Measurements from ENCODE around the gene CMIP.

The CMIP gene

DNA sequence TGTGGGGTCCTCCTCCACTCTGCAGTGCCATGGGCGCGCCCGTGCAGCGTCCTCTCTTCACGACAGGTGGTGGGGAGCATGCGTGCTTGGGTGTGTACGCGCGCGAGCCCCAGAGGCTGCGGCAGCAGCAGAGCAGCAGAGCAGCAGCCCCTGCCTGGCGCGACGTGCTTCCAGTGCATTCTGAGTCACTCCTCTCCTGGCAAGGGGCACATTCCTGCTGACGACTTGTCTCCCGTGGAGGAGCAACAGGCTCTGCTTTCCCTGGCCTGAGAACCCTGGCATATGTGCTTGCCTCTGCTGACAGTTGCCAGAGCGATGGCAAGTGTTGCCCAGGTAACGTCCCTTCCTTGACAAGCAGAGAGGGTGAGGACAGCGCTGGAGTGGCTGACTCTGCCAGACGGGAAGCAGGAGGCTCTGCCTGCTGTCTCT, 200.7 kb downstream of the CMIP start:
- H3F3A ChIP-seq (ENCODE audit: low read depth), result no peaks in the 10 kb centered on the region
- no peak overlapping the region for H3K9ac ChIP-seq (ENCODE audit: low read depth, low read length, poor library complexity, severe bottlenecking)
- no peaks in the 10 kb centered on the region for H3K9me3 ChIP-seq (ENCODE audit: insufficient read depth, low read depth, low read length)
- no peak for TF ChIP-seq EZH2phosphoT487 (IDR thresholded peaks at IDR 0.05; ENCODE audit: borderline replicate concordance)
- TF ChIP-seq, protein P1, sequence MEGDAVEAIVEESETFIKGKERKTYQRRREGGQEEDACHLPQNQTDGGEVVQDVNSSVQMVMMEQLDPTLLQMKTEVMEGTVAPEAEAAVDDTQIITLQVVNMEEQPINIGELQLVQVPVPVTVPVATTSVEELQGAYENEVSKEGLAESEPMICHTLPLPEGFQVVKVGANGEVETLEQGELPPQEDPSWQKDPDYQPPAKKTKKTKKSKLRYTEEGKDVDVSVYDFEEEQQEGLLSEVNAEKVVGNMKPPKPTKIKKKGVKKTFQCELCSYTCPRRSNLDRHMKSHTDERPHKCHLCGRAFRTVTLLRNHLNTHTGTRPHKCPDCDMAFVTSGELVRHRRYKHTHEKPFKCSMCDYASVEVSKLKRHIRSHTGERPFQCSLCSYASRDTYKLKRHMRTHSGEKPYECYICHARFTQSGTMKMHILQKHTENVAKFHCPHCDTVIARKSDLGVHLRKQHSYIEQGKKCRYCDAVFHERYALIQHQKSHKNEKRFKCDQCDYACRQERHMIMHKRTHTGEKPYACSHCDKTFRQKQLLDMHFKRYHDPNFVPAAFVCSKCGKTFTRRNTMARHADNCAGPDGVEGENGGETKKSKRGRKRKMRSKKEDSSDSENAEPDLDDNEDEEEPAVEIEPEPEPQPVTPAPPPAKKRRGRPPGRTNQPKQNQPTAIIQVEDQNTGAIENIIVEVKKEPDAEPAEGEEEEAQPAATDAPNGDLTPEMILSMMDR (conservative IDR thresholded peaks at IDR 0.05; ENCODE audit: low read length), result no peak
- no peak overlapping the region for H3K4me3 ChIP-seq (ENCODE audit: low read length, poor library complexity, severe bottlenecking)
- H3K36me3 ChIP-seq (ENCODE audit: insufficient read depth, low read length), result no peaks in the 10 kb centered on the region
- no peaks in the 10 kb centered on the region for H4K20me1 ChIP-seq (ENCODE audit: insufficient read depth, low read length, poor library complexity, severe bottlenecking)
- no peak overlapping the region for H3K4me2 ChIP-seq (ENCODE audit: low read depth, low read length, poor library complexity, severe bottlenecking)
- H3K4me1 ChIP-seq (ENCODE audit: insufficient read depth, low read length, poor library complexity, severe bottlenecking), result no peaks in the 10 kb centered on the region
- H3K9me2 ChIP-seq (replicated peaks; ENCODE audit: low read depth, low read length), result no peaks in the 10 kb centered on the region
- H3K27me3 ChIP-seq (ENCODE audit: insufficient read depth, low read length, poor library complexity, severe bottlenecking), result no peaks in the 10 kb centered on the region
- no peak overlapping the region for H2AFZ ChIP-seq (ENCODE audit: low read length)
- no peaks in the 10 kb centered on the region for H3K79me2 ChIP-seq (ENCODE audit: insufficient read depth, low read length)

DNA sequence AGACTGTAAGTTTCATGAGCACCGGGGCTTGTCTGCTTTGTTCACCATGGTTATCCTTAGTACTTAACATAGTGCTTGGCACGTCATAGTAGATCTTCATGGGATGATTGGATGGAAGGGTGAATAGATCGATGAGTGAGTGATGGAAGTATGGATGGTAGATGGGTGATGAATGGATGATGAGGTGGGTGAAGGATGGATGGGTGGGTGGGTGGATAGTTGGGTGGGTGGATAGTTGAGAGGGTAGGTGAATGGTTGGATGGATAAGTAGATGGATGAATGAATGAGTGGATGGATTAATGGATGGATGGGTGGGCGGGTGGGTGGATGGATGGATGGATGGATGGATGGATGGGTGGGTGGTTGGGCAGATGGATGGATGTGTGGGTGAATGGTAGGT, 201.3 kb downstream of the CMIP start:
- Histone ChIP-seq H3K36me3 (ENCODE audit: insufficient read depth, low read length) (no peaks in the 10 kb centered on the region), H3K79me2 (ENCODE audit: insufficient read depth, low read length) (no peaks in the 10 kb centered on the region), H4K20me1 (ENCODE audit: insufficient read depth, low read length, poor library complexity, severe bottlenecking) (no peaks in the 10 kb centered on the region)

DNA sequence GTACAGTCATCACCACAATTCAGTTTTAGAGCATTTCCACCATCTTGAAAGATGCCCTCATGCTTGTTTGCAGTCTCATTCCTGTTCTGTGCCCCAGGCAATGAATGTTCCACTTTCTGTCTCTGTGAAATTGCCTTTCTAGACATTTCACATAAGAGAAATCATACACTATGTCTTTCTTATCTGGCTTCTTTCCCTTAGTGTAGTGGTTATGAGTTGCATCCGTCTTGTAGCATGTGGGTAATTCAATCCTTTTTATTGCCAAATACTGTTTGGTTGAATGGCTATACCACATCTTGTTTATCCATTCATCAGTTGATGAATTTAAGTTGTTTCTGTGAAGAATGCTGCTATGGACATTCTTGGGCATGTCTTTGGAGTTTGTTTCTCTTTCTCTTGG, 202.0 kb downstream of the CMIP start:
- H4K20me1 ChIP-seq (ENCODE audit: insufficient read depth, low read length, poor library complexity, severe bottlenecking), result no peaks in the 10 kb centered on the region
- H3K9ac ChIP-seq (ENCODE audit: low read depth, low read length, poor library complexity, severe bottlenecking), result no peak overlapping the region
- no peaks in the 10 kb centered on the region for H3K9me2 ChIP-seq (replicated peaks; ENCODE audit: low read depth, low read length)
- no peaks in the 10 kb centered on the region for H3F3A ChIP-seq (ENCODE audit: low read depth)
- no peak overlapping the region for H3K4me2 ChIP-seq (ENCODE audit: low read depth, low read length, poor library complexity, severe bottlenecking)
- H3K4me1 ChIP-seq (ENCODE audit: insufficient read depth, low read length, poor library complexity, severe bottlenecking), result no peaks in the 10 kb centered on the region
- H3K27me3 ChIP-seq (ENCODE audit: insufficient read depth, low read length, poor library complexity, severe bottlenecking), result no peaks in the 10 kb centered on the region
- TF ChIP-seq, protein P1 (conservative IDR thresholded peaks at IDR 0.05; ENCODE audit: low read length), result no peak
- TF ChIP-seq EZH2phosphoT487 (IDR thresholded peaks at IDR 0.05; ENCODE audit: borderline replicate concordance), result no peak
- H3K79me2 ChIP-seq (ENCODE audit: insufficient read depth, low read length), result no peaks in the 10 kb centered on the region
- no peaks in the 10 kb centered on the region for H3K9me3 ChIP-seq (ENCODE audit: insufficient read depth, low read depth, low read length)
- H2AFZ ChIP-seq (ENCODE audit: low read length), result no peak overlapping the region
- no peaks in the 10 kb centered on the region for H3K36me3 ChIP-seq (ENCODE audit: insufficient read depth, low read length)
- H3K4me3 ChIP-seq (ENCODE audit: low read length, poor library complexity, severe bottlenecking), result no peak overlapping the region

More for the DNA sequence above, 201.3 kb downstream of the CMIP start:
- no peak overlapping the region for H3K4me3 ChIP-seq (ENCODE audit: low read length, poor library complexity, severe bottlenecking)
- no peaks in the 10 kb centered on the region for H3K4me1 ChIP-seq (ENCODE audit: insufficient read depth, low read length, poor library complexity, severe bottlenecking)
- no peaks in the 10 kb centered on the region for H3K27me3 ChIP-seq (ENCODE audit: insufficient read depth, low read length, poor library complexity, severe bottlenecking)
- no peak overlapping the region for H3K9ac ChIP-seq (ENCODE audit: low read depth, low read length, poor library complexity, severe bottlenecking)
- no peaks in the 10 kb centered on the region for H3K9me2 ChIP-seq (replicated peaks; ENCODE audit: low read depth, low read length)
- H3K9me3 ChIP-seq (ENCODE audit: insufficient read depth, low read depth, low read length), result no peaks in the 10 kb centered on the region
- H2AFZ ChIP-seq (ENCODE audit: low read length), result no peak overlapping the region
- no peak overlapping the region for H3K4me2 ChIP-seq (ENCODE audit: low read depth, low read length, poor library complexity, severe bottlenecking)
- no peak for TF ChIP-seq EZH2phosphoT487 (IDR thresholded peaks at IDR 0.05; ENCODE audit: borderline replicate concordance)
- TF ChIP-seq, protein P1 (conservative IDR thresholded peaks at IDR 0.05; ENCODE audit: low read length), result no peak
- no peaks in the 10 kb centered on the region for H3F3A ChIP-seq (ENCODE audit: low read depth)

Measured in Loucy (cell line).